ENCODE measurements around the gene TRAPPC6A.

Gene TRAPPC6A

GRCh38 chr19:45144431-45145269, 33.4 kb downstream of the TRAPPC6A start:
- no peak for TF ChIP-seq CREB1 (IDR thresholded peaks at IDR 0.05; ENCODE audit: low read depth)
- TF ChIP-seq EGR1 (IDR thresholded peaks at IDR 0.05): no peak

- TF ChIP-seq USF1 (IDR thresholded peaks at IDR 0.05) (no peak), EP300 (IDR thresholded peaks at IDR 0.05; ENCODE audit: borderline replicate concordance) (no peak), TCF12 (IDR thresholded peaks at IDR 0.05; ENCODE audit: low read depth) (no peak), TAF1 (IDR thresholded peaks at IDR 0.05; ENCODE audit: low read depth) (no peak), FOXM1 (IDR thresholded peaks at IDR 0.05; ENCODE audit: borderline replicate concordance, low read depth) (no peak), ZBTB7A (IDR thresholded peaks at IDR 0.05; ENCODE audit: low read depth) (no peak), MAX (IDR thresholded peaks at IDR 0.05) (no peak), TEAD4 (IDR thresholded peaks at IDR 0.05) (no peak), CEBPB (IDR thresholded peaks at IDR 0.05) (no peak), CREB1 (IDR thresholded peaks at IDR 0.05; ENCODE audit: low read depth) (no peak), REST (IDR thresholded peaks at IDR 0.05; ENCODE audit: low read depth) (no peak)
Measured at GRCh38 chr19:45142726-45143110, 35.3 kb downstream of the TRAPPC6A start.

GRCh38 chr19:45142016-45142725, 35.9 kb downstream of the TRAPPC6A start:
- TF ChIP-seq REST (IDR thresholded peaks at IDR 0.05; ENCODE audit: low read depth) (no peak), NFIC (IDR thresholded peaks at IDR 0.05) (no peak), CREB1 (IDR thresholded peaks at IDR 0.05; ENCODE audit: low read depth) (no peak), TEAD4 (IDR thresholded peaks at IDR 0.05) (no peak), USF1 (IDR thresholded peaks at IDR 0.05) (no peak), EP300 (IDR thresholded peaks at IDR 0.05; ENCODE audit: borderline replicate concordance) (no peak), EGR1 (IDR thresholded peaks at IDR 0.05) (no peak), ZBTB7A (IDR thresholded peaks at IDR 0.05; ENCODE audit: low read depth) (no peak)

GRCh38 chr19:45141203-45141900, 36.7 kb downstream of the TRAPPC6A start:
- TF ChIP-seq TCF12 (IDR thresholded peaks at IDR 0.05; ENCODE audit: low read depth) (no peak), MAX (IDR thresholded peaks at IDR 0.05) (no peak), RAD21 (IDR thresholded peaks at IDR 0.05; ENCODE audit: low read depth) (no peak), TEAD4 (IDR thresholded peaks at IDR 0.05) (no peak), TAF1 (IDR thresholded peaks at IDR 0.05; ENCODE audit: low read depth) (no peak), FOXM1 (IDR thresholded peaks at IDR 0.05; ENCODE audit: borderline replicate concordance, low read depth) (no peak), EP300 (IDR thresholded peaks at IDR 0.05; ENCODE audit: borderline replicate concordance) (no peak), REST (IDR thresholded peaks at IDR 0.05; ENCODE audit: low read depth) (no peak), CEBPB (IDR thresholded peaks at IDR 0.05) (no peak), USF1 (IDR thresholded peaks at IDR 0.05) (no peak), ZBTB7A (IDR thresholded peaks at IDR 0.05; ENCODE audit: low read depth) (no peak), CREB1 (IDR thresholded peaks at IDR 0.05; ENCODE audit: low read depth) (no peak), EGR1 (IDR thresholded peaks at IDR 0.05) (no peak), YY1 (IDR thresholded peaks at IDR 0.05; ENCODE audit: low read depth) (no peak), NFIC (IDR thresholded peaks at IDR 0.05) (no peak)
